RKO (cell line): ENCODE measurements around the gene IL22RA1.

Source experiments
- DNase-seq: peaks from one replicate; pipeline ENCODE4 v3.0.0-alpha.2; 2016; ENCODE audit warnings: low spot score

IL22RA1 gene

DNA sequence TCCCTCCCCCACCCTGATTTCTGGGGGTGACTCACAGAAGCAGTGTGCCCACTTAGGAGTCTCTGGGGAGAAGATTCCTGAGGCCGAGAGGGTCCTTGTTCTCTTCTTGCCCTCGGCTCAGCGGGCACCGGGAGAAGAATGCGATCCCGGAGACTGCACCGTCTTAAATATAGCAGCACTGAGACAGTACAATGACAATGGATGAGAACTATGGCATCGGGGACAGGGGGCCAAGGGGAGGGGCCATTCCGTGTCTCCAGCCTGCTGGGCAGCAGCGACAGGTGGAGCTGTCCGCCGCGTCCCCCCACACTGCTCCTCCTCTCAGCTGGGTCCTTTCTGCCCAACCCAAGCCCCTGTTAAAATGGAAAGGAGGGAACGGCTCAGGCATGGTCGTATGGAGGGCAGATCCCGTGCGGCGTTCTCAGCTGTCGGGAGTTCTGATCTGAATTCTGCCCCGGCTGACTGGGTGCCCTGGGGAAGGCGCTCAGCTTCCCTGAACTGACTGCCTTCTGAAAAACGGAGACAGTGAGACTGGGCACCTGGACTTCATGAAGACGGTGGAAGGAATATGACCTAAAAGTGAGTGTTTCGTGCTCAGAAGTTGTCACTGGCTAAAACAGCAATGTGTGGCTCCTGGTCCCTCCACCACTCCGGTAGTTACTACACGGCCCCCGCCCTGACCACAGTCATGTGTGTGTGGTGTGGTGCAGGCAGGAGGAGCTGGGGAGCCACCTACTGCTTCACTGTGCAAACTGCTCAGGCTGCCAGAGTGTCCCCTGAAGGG, 30.8 kb downstream of the IL22RA1 start, which contains the start of gene MYOM3:
Gene MYOM3 (minus strand): TSS at position 140 of the 784 bp plus-strand sequence. CDS start 3,499 bp downstream, outside the sequence.
- peak; percentile 53 for DNase-seq

DNA sequence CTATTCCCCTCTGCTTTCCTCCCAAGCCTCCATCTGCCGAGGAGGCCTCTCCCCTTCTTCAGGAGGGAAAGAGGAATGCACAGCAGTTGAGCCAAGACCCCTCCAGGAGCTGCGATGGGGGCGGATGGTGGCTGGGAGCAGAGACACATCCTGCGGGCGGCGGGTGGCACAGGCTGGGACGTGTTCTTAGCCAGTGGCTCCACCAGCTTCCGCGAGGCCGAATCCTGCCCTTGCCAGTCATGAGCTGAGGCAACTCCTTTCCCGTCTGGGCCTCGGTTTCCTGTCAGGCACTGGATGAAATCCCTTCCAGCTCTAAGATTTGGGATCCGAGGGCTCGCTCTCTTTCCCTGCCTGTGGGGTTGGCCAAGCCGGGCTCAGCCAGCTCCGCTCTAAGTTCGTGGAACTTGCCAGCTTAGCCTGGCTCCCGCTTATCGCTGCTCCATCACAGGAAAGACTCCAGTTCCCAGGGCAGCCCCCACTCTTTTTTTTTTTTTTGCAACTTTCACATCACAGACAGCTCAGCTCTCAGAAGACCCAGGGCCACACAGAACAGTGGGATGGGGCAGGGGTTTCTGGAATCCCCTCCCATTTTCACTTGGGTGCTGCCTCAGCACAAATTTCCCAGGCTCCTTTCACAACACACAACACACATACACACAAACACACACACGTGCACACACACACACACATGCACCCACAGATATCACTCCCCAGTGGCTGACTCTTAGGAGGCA, 31.5 kb downstream of the IL22RA1 start:
- no peak for DNase-seq

GRCh38 chr1:24110642-24111261, 32.2 kb downstream of the IL22RA1 start:
- no peak for DNase-seq

DNA sequence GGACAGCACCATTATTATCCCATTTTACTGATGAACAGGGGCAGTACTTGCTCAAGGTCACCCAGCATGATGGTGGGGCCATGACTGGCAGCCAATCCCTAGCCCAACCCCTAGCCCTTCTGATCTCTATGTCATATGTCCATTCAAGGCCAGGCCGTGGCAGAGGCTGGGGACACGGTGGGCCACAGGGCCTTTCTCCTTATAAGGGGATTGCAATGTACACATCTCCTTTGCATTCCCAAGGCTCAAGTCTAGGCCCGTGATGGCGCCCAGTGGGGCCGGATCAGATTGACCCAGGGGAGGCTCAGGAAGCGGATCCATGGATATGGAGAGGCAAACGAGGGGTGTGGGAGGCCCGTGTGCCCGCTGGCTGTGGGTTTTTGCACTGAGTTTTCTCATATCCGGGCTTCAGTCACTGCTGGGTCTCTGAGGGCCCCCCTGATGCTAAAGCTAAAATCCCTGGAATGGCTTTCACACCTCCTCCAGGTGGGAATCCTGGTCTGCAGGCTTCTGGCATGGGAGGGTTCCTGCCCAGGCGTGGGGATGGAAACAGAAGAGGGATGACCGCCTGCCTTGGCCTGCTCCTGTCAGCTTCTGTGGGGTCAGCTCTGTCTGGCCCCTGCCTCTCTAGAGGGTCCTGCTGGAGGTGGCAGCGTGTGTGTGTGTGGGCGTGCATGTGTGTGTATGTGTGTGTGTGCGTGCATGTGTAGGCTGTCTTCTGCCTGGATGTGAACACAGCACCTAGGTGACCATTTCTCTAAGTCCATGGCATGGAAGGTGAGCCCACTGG, 33.1 kb downstream of the IL22RA1 start:
- no peak for DNase-seq

DNA sequence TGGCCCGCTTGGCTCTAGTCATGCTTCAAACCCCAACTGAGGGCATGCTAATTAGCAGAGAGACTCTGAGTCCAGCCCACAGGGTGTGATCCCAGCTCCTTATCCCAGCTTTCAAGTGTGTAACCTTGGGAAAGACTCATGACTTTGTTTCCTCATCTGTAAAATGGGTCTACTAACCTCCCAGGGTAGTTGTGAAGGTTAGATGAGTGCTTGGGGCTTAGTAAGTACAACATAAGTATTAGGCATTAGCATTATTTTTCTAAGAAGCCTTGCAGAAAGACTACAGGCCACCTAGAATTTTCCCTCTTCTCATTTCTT, 33.8 kb downstream of the IL22RA1 start:
- no peak for DNase-seq

GRCh38 chr1:24108334-24109165, 34.4 kb downstream of the IL22RA1 start:
- peak; percentile 73 for DNase-seq

DNA sequence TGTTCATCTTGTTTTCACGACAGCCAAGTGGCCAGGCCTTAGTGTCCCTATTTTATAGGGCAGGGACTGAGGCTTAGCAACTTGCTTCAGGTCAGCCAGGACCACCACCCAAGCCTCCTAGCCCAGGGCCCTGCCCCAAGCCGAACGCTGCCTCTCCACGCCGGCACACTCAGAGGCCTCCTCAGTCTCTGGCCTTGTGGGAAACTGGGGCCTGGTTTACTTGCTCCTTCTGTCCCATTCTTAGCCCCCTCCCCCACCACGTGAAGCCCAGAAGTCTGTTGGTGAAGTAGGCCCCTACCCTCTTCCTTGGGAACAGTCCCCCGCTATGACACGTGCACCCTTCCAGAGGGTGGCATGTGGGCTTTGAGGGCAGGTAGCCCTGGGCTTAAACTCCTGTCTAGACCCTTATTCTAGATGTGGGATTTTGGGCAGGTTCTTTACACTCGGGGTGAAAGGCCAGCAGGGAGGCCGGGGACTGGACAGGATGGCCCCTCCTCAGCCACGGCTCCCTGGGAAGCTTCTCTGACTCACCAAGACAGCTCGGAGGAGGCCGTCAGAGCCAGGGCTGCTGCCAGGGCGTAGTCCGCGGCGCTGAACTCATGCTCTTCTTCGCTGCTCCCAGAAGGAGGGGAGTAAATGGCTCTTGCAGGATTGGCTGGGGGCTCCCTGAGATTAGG, 35.3 kb downstream of the IL22RA1 start:
- no peak for DNase-seq

- DNase-seq, result no peak
Observed at GRCh38 chr1:24105368-24106160, 37.4 kb downstream of the IL22RA1 start.

DNA sequence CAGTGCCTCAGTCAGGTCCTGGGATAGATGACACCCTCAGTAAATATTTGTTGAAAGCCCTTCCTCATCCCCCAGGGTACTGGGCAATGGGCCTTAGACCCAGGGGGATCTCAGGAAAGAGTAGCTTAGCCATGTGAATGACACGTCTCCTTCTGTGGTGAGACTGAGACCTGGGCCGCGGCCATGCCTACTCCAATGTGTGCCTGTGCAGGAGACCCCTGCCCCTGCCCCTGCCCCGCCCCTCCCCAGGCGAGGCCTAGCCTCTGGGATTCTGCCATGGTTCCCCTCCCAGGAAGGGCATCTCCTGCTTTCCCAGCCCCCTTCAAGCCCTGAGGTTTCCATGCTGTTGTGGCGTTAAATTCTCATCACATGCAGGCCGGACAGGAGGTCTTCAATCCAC, 38.1 kb downstream of the IL22RA1 start:
- no peak for DNase-seq

DNA sequence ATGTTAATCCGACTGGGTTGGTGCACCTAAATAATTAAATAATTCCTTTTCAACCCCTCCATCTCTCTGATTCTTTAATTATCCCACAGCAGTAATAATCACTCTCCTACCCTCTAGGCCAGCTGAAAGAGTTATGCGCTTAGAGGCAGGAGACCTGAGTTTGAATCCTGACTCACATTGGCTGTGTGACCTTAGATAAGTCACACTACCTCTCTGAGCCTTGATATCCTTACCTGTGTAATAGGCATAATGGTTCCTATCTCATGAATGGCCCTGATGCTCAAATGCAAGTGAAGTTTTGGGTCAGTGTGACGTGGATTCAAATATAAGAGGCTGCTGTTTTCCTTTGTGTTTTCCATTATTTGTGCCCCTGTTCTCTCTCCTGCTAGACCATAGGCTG, 39.1 kb downstream of the IL22RA1 start:
- DNase-seq, result no peak

DNA sequence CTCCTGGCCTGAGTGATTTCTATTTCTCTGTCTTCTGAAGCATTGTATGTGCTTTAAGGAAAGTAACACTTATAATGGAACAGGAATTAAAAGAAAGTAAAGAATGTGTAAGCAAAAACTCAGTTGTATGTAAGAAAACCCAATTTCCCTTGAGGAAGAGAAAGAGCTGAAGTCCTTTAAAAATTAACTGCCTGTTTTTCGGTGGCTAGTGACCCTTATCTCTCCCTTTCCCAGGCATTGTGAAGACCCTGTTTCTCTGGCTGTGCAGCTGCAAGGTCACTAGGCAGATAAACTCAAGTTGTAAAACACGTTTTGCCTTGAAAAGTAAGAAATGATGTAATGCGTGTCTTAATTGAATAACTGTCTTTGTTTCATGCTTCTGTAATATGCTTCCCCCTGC, 39.5 kb downstream of the IL22RA1 start:
- DNase-seq, result no peak

DNA sequence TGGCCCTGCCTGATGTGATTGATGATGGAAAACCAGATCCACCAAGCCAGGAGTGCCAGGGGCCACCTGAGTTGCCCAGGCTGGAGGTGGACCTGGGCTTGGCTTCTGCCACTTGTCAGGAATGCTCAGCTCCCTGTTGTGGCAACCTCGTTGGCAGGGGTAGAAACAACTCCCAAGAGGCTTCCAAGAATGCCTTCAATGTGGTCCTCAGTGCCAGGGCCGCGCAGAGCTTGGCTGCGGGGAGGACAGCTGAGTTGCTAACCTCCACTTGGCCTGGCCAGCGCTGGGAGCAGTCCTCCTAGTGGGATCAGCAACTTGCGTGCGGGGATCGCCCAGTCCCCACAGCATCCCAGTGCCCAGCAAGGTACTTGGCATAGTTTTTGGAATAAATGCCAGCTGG, 40.0 kb downstream of the IL22RA1 start:
- no peak for DNase-seq

DNA sequence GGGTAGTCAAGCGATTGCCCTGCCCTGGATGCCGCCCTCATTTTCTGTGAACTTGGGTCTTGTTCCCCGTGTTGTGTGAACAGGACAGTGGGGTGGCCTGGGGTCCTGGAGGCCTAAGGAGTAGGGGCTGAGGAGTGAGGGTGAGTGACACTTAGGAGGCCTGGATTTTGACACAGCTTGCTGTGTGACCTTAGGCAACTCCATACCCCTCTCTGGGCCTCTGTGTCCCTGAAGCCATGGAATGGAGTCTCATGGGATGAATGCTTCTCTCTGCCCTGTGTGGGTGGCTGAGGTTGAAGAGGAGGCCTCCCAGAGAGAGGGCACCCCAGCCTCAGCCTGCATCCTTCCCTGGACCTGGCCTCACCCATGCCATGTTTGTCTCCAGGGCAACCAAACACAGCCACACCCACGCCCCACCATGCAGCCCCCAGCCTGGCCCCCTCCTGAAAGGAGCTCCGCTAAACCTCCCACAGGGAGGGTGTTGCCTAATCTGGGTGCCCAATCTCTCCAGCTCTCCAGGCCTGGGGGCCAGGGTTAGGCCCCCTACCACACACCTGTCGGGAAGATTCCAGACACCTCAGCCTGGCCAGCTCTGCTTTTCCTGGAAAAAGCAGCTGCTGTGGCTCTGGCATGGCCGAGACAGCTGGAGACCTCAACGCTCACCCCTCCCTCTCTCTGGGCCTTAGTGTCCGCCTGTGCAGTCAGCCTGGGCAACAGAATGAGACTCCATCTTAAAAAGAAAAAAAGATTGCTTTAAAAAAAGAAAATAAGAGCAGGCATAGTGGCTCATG, 40.9 kb downstream of the IL22RA1 start:
- DNase-seq, result no peak

DNA sequence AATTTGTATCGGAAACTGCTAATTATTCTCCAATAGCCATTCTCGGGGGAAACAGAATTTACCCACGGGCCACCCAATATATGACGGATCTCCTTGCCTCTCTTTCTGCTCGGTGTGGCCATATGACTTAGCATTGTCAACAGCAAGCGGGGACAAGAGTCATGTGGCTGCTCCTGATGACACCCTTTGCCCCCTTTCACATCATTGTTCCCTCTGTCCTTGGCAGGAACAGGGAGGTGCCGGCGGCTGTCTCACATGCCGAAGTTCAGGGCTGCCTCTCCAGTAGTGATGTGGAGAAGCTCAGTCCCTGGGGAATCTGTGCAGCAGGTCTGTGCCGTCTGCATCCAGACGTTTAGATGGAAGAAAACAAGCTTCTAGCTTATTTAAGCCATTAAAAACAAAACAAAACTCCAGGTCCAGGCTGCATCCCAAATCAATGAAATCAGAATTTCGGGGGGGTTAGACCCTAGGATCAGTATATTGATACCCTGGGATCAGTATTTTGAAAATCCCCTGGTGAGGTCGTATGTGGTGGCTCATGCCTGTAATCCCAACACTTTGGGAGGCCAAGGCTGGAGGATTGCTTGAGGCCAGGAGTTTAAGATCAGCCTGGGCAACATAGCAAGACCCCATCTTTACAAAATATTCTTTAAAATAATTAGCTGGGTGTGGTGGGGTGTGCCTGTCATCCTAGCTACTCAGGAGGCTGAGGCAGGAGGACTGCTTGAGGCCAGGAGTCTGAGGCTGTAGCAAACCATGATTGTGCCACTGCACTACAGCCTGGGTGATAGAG, 41.8 kb downstream of the IL22RA1 start:
- no peak for DNase-seq

DNA sequence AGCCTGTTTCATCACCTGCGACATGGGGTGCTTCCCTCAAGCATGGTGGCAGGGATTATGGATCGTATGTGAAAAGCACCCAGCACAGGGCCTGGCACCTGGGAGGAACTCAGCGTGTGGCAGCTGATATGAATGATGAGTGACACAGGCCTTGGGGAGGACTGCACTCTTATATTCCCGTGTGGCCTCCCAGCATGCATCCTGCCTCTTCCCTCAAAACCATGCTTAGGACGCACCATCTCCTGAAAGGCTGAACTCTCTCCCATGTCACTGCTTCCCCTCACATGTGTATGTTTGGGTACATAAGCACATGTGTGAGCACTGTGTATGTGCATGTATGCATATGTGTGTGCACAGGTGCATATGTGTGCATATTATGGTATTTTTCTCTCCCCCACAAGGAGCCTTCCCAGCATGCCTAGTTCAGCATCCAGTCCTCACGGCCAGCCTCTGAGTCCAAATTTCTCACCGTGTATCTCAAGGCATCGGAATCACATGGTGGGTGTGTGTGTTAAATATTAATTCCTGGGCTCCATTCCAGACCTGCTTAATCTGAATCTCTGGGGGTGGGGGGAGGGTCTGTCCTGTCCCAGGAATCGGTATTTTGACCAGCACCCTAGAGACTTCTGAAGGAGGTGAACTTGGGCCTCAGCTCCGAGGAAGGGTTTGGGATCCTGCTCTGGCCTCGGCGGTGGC, 43.8 kb downstream of the IL22RA1 start:
- no peak for DNase-seq

DNA sequence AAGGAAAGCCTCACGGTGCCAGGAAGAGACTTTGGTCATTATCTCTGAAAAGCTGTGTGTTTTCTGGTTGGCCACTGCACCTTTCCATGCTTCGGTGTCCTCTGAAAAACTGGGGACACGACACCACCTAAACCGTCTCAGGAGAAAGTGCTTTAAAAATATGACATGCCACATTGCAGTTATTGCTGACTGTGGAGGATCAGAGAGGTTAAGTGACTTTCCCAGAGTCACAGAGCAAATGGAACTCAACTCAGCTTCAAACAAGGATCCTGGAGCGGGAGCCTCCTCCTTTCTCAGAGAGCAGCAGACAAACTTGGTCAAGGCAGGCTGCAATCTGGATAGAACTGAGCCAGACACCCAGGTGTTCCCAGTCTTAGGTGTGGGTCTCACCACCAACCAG, 44.8 kb downstream of the IL22RA1 start:
- DNase-seq, result no peak

GRCh38 chr1:24097663-24098062, 45.3 kb downstream of the IL22RA1 start:
- DNase-seq, result no peak

DNA sequence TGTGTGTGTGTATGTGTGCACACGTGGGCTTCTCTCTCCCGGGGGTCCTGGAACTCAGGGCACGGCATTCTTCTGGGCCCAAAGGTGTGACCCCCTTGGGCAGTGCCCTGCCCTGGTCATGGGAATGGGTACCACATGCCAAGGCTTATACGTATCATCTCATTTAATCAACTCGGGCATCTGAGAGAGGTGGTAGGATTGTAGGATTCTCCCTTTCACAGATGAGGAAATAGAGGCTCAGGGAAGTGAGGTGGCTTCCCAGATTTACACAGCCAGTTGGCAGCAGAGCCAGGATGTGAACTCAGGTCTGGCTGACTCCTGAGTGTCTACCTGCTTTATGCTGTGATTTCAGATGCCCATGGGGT, 46.2 kb downstream of the IL22RA1 start:
- no peak for DNase-seq
